HG03039 (cell line): ENCODE measurements around the gene SPINK1.
A peak's percentile ranks its signal among the peaks of the same experiment; 100 is the strongest.
"Not testable (repeated sequence)": the region's sequence is repeated elsewhere in the genome, so short reads cannot be mapped to it uniquely, and the experiment has no call there.

Source experiments
- ATAC-seq: cut with Tn5 transposase; IDR thresholded peaks from one replicate; pipeline ENCODE4 v1.9.1; 2021; ENCODE audit warnings: mild to moderate bottlenecking, moderate library complexity; ENCODE audit not compliant: unreplicated experiment

The SPINK1 gene

DNA sequence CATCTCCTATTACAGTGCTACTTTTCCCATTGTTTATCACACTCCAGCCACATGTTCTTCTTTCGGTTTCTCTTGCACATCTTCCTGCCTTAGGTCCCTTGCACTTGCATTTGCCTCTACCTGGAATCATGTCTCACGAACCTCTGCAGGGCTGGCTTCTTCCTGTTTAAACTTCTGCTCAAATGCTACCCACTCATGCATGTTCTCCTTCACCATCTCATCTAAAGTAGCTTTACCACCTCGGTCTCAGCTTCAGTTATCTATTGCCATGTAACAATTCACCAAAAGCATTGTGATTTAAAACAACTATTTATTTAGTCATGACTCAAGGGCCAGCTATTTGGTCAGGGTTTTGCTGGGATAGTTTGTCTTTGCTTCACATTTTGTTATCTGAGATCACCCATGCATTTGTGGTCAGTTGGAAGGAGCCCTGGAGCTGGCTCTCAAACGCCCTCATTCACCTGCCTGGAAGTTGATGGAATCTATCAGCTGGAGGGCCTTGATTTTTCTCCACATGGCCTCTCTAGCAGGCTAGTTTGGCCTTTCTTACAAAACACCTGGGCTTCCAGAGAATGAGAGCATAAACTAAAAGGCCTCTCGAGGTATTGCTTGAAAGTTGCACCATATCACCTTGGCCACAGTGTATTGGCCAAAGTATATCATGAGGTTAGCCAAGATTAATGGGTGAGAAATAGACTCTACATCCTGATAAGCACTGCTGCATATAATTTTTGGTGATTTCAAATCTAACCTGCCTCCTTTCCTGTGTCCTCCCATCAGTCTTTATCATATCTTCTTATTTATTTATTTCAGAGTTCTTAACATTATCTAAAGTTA is 21.4 kb downstream of the SPINK1 start:
- no peak for ATAC-seq

DNA sequence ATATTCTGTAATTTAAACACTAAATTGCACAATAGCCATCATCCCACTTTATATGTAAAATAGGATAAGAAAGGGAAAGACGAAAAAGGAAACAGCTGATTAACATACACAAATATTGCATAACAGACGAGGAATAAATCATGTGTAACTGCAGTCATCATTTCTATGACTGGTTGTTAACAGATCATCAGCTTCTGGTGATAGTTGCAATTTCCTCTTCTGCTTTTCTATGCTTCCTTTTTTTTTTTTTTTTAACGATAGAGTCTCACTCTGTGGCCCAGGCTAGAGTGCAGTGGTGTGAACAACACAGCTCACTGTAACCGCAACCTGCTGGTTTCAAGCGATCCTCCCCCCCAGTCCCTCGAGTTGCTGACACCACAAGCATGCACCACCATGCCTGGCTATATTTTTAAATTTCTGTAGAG is 26.4 kb downstream of the SPINK1 start:
- peak; percentile 72 for ATAC-seq

DNA sequence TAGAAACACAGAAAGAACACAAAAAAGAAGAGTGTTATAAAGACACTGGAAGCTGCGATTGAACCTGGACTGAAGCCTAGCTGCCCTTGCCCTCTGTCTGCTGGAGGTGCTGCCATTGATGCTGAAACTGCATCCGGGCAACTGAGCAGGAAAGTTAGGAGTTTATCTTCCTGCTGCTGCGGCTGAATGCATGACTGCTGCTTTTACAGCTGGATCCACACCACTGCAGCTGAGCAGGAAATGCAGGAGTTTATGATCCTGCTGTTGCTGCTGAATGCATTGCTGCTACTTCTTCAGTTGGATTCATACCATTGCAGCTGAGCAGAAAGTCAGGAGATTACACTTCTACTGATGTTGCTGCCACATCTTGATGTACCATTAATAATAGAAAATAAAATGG is 27.1 kb downstream of the SPINK1 start:
- ATAC-seq, result no peak

DNA sequence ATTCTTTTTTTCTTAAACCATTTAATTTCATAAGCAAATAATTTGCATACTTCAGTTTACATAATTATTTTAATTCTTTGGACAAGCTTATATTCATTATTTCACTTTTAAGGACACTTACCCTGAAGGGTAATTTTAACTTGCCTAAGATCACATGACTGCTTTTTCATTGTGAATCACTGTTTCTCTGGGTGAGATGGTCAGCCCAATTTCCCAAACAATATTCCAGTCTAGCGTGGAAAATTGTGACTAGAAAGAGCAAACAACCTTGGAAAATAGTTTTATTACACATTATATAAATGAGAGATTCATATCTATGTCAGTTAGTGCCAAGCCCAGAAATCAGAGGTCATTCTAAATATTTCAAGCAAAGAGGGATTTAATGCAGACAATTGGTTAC is 27.5 kb downstream of the SPINK1 start:
- ATAC-seq, result no peak

DNA sequence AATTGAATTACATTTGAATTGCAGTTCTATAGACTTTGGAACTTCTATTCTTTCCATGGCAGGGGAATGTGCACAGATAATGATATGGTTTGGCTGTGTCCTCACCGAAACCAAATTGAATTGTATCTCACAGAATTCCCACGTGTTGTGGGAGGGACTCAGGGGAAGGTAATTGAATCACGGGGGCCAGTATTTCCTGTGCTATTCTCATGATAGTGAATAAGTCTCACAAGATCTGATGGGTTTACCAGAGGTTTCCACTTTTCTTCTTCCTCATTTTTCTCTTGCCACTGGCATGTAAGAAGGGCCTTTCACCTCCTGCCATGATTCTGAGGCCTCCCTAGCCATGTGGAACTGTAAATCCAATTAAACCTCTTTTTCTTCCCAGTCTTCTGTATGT is 28.3 kb downstream of the SPINK1 start:
- not testable (repeated sequence) for ATAC-seq

DNA sequence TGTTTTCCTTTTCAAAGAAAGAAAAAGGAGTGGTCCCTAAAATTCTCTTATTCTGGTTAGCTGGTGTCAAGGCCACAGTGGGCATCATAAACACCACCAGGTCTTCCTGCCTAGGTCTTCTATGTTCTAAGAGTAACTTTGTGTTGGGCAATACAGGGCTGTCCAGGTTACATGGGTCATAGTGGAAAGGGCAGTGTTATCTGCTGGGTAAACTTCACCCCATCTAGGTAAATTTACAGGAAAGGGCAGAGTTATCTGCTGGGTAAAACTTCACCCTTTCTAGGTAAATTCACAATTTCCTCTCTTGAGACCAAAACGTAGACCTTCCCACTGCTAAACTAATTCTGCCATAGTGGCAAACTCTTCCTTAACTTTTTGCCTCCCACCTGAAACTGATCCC is 30.0 kb downstream of the SPINK1 start:
- ATAC-seq, result no peak

DNA sequence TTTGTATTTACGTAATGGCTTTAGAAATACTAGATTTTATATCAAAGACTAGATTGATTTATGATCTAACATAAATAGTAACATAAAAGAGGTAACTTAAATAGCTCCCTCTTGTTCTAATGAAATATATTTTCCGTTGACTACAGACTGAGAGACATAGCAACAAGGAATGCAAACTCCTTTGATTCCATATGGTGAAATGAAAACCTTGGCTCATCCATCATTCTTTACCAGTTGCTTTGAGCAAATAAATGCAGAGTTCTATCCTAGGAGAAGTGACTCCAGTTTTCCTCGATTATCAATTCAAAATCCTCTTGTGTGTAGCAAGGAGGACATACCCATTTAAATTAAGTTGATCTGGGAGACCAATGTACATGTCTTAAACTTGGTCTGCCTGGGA is 31.0 kb downstream of the SPINK1 start:
- no peak for ATAC-seq

DNA sequence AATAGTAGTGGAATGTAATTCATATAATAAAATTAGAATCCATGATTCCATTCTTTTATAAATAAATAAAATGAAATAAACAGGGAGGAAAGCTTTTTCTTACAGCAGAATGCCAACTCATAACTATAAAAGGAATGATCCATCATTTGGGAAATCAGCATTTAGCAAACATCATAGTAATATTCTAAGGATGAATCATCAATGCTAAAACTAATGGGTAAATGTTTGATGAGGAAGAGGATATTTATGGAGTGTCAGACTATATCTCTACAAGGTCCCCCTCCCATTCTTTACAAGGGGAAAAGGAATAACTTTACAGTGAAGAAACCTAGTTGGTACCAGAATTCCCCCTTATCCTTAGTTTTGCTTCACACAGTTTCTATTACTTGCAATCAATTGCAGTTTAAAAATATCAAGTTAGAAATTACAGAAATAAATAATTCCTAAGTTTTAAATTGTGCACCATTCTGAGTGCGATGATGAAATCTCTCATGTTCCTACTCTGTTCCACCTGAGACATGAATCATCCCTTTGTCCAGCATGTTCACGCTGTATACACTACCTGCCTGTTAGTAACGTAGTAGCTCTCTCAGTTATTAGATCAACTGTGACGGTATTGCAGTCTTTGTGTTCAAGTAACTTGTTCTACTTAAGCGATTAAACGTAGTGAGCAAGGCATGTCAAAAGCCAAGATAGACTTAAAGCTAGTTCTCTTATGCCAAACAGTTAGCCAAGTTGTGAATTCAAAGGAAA is 34.7 kb downstream of the SPINK1 start:
- no peak for ATAC-seq

DNA sequence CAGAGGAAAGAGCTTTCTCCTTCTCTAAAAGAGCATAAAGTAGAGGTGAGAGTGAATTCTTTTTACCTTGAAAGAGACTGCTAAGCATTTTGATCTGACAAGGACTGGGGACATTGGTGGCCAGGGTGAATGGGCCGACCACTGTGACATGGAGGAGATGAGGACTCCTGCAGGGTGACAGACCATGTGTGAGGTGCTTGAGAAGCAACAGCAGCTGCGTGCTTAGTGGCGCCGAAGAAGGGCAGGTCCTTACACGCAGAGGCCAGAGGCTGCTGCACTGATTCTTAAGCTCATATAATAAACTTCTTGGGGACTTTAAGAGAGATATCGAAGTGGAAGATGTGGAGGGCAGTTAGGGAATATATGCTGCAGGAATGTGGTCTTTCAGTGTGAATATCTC is 40.3 kb downstream of the SPINK1 start:
- ATAC-seq, result no peak

DNA sequence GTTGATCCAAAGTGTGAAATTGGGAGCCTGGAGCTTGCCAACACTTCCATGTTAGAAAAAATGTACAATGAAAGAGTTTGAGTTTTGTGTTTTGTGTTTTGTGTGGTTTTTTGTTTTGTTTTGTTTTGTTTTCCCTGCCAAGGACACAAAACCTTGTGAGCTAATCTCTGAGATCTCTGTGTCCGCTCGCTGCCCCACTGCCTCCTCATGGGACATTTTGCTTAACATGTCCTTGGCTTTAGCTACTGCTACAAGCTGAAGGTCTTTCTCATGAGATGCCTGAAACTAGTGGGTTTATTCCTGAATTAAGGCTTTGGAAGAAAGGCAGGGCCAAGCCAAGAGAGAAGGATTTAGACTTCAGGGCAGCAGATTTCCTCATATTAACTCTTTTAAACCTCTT is 41.7 kb downstream of the SPINK1 start:
- ATAC-seq, result no peak

DNA sequence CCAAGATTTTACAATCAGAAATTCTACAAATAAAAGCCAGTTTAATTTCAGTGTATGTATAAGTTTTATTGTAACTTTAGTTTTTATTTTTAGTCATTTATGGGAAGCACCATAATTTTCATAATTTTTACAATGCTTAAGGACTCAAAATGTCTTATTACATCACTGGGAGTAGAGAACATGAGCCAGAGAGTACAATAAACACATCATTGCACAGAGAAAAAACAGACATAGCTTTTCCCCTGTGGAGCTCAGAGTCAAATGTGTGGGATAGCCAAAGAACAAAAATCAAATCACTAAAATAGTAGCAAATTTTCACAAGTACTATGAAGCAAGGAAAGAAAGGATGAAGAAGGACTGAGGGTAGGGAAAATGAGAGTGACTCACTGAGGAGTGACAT is 43.4 kb downstream of the SPINK1 start:
- ATAC-seq, result no peak

DNA sequence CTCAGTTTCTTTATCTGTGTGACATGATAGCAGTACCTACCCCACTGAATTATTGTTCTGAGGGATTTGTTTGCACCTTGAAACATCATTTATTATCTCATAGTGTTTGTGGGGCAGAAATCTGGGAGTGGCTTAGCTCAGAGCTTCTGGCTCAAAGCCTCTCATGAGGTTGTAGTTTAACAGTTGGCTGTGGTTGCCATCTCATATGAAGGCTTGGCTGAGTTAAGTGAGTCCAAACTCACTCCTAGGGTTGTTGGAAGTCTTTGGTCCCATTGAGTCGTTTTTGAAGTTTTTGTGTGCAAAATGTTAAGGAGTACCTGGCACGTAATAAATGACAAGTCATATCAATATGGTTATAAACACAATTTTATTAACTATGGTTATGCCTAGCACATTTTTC is 45.3 kb downstream of the SPINK1 start:
- no peak for ATAC-seq

DNA sequence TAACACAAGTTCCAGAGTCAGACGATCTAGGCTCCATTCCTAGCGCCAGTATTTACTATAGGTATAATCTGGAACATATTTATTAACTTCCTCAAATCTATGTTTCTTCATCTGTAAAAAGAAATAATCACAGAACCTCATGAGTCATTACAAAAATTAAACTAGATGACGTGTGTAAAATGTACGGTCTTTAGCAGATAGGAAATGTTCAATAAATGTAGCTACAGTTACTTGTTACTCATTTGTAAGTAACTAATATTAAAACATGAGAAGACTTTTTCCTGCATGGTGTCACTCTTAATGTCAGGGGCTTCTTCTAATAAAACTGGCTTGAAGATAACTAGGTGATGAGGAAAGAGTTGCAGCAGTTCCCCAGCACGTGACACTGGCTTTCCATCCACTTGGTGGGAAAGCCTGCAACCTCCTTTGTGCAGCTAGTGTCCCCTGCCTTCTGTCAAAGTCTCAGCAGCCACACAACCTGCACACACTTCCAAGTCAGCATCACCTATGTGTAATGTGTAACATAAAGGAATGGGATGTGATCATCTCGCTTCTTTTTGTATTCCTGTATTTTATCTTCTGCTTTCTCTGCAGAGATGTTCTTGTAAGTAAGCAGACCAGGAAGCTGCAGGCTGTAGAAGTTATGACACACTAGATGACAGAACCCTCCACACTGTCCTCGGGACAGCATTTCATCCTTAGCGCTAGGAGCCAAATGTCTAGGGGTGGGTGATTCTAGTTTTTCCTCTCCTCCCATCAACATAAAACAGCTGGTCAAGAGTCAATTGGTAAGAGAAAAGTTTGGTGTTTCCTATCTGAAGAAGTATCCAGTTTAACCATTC is 47.1 kb downstream of the SPINK1 start:
- ATAC-seq, result no peak

DNA sequence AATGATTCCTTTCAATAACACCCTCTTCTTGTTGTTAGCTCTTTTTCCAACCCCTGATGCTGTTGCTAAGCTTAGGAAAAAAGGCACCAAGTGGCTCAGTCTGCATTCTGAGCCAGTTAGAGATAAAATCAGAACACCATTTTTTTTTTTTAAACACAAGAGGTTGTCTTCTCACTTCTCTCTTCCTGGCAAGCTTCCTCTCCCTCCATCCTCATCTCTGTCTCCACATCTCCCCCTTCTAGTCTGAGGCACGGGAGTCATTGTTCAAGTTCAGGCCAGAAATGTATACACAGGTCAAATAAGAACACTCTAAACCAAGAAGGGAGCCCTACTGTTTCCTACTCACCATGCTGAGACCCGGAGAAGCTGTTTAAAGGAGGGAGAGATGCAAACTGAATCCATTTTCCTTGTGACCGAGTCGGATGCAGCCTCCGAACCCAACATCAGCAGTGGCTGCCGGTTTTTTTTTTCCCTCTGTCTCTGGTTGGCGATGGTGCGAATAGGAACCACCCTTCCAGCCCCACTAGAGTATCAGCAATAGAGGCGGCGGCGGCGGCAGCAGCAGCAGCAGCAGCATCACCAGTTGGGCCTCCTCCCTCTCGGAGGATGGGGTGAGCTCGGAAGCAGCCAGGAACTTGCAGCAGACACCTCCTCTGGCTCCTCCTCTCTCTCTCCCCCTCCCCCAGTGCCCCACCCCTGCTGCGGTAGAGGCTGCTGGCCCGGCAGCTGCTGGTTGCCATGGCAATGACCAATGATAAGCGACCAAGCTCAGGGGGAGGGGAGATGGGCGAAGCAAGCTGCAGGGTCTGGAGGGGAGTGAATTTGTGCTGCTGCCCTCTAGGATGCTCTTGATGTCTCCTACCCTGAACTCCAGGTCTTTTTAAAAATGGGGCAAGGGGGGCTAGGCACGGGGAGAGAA is 49.1 kb downstream of the SPINK1 start, which contains the start of gene JAKMIP2:
JAKMIP2 (minus strand) TSS at position 619 of the 919 bp plus-strand sequence. CDS start 110,922 bp downstream, outside the sequence.
- peak; percentile 67 for ATAC-seq

DNA sequence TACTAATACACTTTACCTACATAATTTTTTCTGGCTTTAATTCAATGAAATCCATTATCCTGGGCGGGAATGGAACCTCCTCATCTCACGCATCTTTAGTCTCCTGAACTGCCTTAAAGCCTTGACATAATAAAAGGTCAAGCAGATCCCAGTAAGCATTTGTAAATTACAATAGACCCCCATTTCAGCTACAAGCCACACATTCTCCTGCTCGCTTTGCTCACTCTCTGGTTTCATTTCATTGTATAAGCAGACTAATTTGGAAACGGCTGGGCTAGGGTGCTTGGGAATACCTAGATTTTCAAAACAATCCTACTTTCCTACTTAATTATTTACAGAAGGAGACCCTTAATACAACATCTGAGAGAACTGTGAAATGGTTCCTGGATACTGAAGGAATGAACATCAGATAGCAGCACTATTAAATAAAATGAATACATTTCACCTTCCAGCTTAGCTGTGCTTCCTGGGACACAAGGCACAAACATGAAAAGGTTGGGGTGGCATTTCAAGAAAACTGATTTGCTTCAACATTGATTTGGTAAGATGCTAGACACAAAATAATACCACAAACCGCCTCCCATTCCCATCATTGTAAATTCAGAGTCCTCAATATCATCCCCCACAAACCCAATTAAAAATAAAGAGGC is 50.4 kb downstream of the SPINK1 start:
- ATAC-seq, result no peak

DNA sequence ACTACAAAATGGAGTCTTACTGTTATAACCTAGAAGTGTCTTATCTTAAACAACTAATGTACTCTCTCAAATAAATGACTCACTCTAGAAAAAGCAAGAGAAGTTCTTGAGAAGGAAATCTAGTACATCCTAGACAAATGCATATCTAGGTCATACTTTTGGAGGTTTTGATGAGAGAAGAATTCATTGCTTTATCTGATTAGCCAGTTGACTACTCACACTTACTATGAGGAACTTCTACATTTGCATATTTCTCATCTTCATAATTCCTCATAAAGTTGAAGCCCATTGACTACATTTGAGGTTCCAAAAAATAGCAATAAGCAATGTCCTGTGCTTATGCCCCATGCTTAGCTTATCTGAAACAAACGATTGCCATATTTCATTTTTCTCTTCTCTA is 51.8 kb downstream of the SPINK1 start:
- no peak for ATAC-seq

DNA sequence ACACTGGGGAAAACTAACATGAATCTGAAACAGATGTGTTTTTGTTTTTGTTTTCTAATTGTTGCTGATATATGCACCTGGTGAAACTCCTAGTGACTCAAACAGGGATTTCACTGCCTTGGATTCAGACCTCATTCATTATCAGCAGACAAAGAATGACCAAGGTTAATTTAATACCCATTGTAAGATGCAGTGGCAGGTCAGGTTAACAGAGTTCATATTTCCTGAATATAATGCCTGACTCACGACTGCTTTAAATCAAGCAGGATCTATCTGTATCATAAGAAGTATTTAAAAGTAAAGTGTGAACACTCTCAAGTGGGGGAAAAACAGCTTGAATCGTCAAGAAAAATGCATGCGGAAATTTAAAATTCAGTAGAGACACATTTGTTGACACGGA is 54.5 kb downstream of the SPINK1 start:
- no peak for ATAC-seq
